ENCODE results near the gene CCDC73.

CCDC73 gene

DNA sequence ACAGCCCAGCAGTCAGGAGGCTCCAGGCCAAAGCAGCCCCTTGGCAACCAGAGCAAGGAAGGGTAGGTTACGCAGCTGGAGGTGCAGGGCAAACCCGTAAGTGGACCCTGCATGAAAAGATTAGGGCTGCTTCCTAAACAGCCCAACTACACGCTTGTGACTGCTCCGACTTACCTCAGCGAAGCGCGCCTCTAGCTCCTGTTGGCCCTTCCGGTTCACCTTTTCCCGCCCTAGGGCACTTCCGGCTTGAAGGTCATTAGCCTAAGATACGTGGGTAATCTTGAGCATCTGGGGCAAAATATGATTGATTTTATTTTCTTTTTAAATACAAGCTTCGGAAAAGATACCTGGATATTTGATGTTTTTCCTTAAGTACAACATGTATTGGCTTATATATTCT, at the start of gene CCDC73:
Gene CCDC73 (minus strand): TSS at position 224 of the 400 bp plus-strand sequence. CDS start 34,419 bp downstream, outside the sequence.
- Histone ChIP-seq H2AFZ (ENCODE audit: low read length, unreplicated experiment) (no peak within 1 kb of the TSS), H3K4me3 (ENCODE audit: low read depth, low read length) (no peak within 1 kb of the TSS), H3K27me3 (ENCODE audit: insufficient read depth, low read length) (no peaks in the 10 kb centered on the region), H3K27ac (ENCODE audit: low read depth, low read length) (no peak within 1 kb of the TSS), H3K4me1 (ENCODE audit: control insufficient read depth, insufficient read depth, low read length, unreplicated experiment) (no peaks in the 10 kb centered on the region), H3K36me3 (ENCODE audit: insufficient read depth, low read length) (no peaks in the 10 kb centered on the region), H3K79me2 (ENCODE audit: control insufficient read depth, insufficient read depth, low read length, unreplicated experiment) (no peaks in the 10 kb centered on the region)

- Histone ChIP-seq H3K4me1 (ENCODE audit: control insufficient read depth, insufficient read depth, low read length, unreplicated experiment) (peaks cover 4% of the 10 kb centered on the region), H3K79me2 (ENCODE audit: control insufficient read depth, insufficient read depth, low read length, unreplicated experiment) (no peaks in the 10 kb centered on the region), H3K4me3 (ENCODE audit: low read depth, low read length) (no peak overlapping the region), H3K36me3 (ENCODE audit: insufficient read depth, low read length) (no peaks in the 10 kb centered on the region), H2AFZ (ENCODE audit: low read length, unreplicated experiment) (no peak overlapping the region), H3K27me3 (ENCODE audit: insufficient read depth, low read length) (no peaks in the 10 kb centered on the region), H3K27ac (ENCODE audit: low read depth, low read length) (no peak overlapping the region)
Observed at GRCh38 chr11:32843544-32843943, 49.1 kb upstream of the CCDC73 start.

DNA sequence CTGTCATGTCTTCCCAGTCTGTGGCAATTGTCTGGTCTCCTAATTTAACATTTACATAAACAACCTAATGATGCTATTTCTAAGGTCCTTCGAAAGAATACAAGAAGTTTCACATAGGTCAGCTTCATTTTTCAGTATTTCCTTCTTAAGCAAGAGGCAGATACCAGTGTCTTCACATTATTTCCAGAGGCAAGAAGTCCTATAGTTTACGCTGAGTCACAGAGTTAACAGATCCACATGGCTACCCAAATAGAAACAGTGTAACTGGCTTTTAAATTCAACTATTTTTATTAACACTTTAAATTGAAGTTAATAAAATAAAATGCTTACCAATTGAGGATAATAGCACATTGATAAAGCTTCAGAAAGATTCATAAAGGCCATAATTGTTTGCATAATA, 46.1 kb upstream of the CCDC73 start:
- H3K4me1 ChIP-seq (ENCODE audit: control insufficient read depth, insufficient read depth, low read length, unreplicated experiment) = peaks cover 4% of the 10 kb centered on the region
- no peak overlapping the region for H3K27ac ChIP-seq (ENCODE audit: low read depth, low read length)
- no peaks in the 10 kb centered on the region for H3K79me2 ChIP-seq (ENCODE audit: control insufficient read depth, insufficient read depth, low read length, unreplicated experiment)
- no peaks in the 10 kb centered on the region for H3K27me3 ChIP-seq (ENCODE audit: insufficient read depth, low read length)
- no peaks in the 10 kb centered on the region for H3K36me3 ChIP-seq (ENCODE audit: insufficient read depth, low read length)
- H3K4me3 ChIP-seq (ENCODE audit: low read depth, low read length) = no peak overlapping the region
- H2AFZ ChIP-seq (ENCODE audit: low read length, unreplicated experiment) = no peak overlapping the region

GRCh38 chr11:32839308-32839707, 44.8 kb upstream of the CCDC73 start:
- Histone ChIP-seq H3K27me3 (ENCODE audit: insufficient read depth, low read length) (no peaks in the 10 kb centered on the region), H3K27ac (ENCODE audit: low read depth, low read length) (no peak overlapping the region), H3K79me2 (ENCODE audit: control insufficient read depth, insufficient read depth, low read length, unreplicated experiment) (no peaks in the 10 kb centered on the region), H3K4me1 (ENCODE audit: control insufficient read depth, insufficient read depth, low read length, unreplicated experiment) (peaks cover 4% of the 10 kb centered on the region), H3K36me3 (ENCODE audit: insufficient read depth, low read length) (no peaks in the 10 kb centered on the region), H2AFZ (ENCODE audit: low read length, unreplicated experiment) (no peak overlapping the region), H3K4me3 (ENCODE audit: low read depth, low read length) (no peak overlapping the region)

DNA sequence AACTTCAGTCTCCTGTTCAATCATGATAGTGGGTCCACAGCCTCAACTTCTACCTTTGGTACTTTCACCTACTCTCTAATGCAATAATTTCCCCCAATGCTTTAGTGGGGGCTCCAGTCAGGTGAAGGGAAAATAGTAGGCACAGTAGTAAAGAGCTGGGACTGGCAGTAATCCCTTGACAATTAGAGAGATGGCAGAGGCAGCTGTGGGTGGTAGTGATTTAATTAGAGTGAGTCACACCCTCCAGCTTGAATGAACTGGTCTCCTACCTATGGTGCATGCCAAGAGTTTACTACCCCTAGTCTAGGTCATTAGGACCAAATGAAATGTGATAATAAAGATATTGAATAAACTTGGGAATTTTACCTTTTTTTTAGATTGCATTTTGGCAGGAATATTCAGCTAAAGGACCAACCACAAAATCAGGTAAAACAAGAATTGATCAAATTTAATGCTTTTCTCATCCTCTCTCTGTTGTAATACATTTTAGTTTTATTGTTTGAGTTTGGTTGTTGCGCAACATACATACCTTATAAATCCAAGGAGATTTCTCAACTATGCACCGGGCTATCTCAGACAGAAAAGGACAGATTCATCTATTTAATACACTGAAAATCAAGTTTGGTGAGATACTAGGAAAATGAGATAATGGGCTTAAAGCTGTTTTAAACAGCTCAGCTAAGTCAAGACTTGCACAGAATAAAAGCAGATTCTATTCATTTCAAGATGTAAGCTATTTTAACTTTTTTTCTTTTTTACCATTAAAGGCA, 44.2 kb upstream of the CCDC73 start:
- Histone ChIP-seq H3K27me3 (ENCODE audit: insufficient read depth, low read length) (no peaks in the 10 kb centered on the region), H3K27ac (ENCODE audit: low read depth, low read length) (no peak overlapping the region), H3K4me3 (ENCODE audit: low read depth, low read length) (no peak overlapping the region), H3K36me3 (ENCODE audit: insufficient read depth, low read length) (no peaks in the 10 kb centered on the region), H2AFZ (ENCODE audit: low read length, unreplicated experiment) (no peak overlapping the region), H3K4me1 (ENCODE audit: control insufficient read depth, insufficient read depth, low read length, unreplicated experiment) (peaks cover 4% of the 10 kb centered on the region), H3K79me2 (ENCODE audit: control insufficient read depth, insufficient read depth, low read length, unreplicated experiment) (no peaks in the 10 kb centered on the region)

DNA sequence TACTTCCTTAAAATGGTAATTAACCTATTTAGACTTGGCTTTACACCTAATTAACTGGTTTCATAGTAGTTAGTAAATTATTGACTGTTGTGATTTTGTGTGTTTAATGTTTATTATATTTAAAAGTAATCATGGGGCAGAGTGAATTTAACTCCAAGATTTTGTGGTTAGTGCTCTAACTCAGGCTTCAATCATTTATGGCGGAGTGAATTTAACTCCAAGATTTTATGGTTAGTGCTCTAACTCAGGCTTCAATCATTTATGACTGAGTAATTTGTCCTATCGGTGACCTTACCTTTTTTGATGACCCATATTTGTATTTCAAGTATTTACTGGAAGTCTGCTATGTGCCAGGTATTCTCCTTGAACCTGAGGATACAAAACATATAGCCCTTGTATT, 42.5 kb upstream of the CCDC73 start:
- Histone ChIP-seq H3K79me2 (ENCODE audit: control insufficient read depth, insufficient read depth, low read length, unreplicated experiment) (no peaks in the 10 kb centered on the region), H3K4me3 (ENCODE audit: low read depth, low read length) (no peak overlapping the region), H3K36me3 (ENCODE audit: insufficient read depth, low read length) (no peaks in the 10 kb centered on the region), H3K27me3 (ENCODE audit: insufficient read depth, low read length) (no peaks in the 10 kb centered on the region), H3K27ac (ENCODE audit: low read depth, low read length) (no peak overlapping the region), H3K4me1 (ENCODE audit: control insufficient read depth, insufficient read depth, low read length, unreplicated experiment) (peaks cover 4% of the 10 kb centered on the region), H2AFZ (ENCODE audit: low read length, unreplicated experiment) (no peak overlapping the region)

GRCh38 chr11:32833921-32834320, 39.5 kb upstream of the CCDC73 start:
- H3K4me3 ChIP-seq (ENCODE audit: low read depth, low read length) = no peak overlapping the region
- H3K4me1 ChIP-seq (ENCODE audit: control insufficient read depth, insufficient read depth, low read length, unreplicated experiment) = peaks cover 3% of the 10 kb centered on the region
- 0 out of 2 replicates have a peak, but pooled peaks cover 3% of the 10 kb centered on the region for H3K27me3 ChIP-seq (ENCODE audit: insufficient read depth, low read length)
- H3K79me2 ChIP-seq (ENCODE audit: control insufficient read depth, insufficient read depth, low read length, unreplicated experiment) = no peaks in the 10 kb centered on the region
- no peaks in the 10 kb centered on the region for H3K36me3 ChIP-seq (ENCODE audit: insufficient read depth, low read length)
- no peak overlapping the region for H2AFZ ChIP-seq (ENCODE audit: low read length, unreplicated experiment)
- H3K27ac ChIP-seq (ENCODE audit: low read depth, low read length) = no peak overlapping the region

GRCh38 chr11:32831221-32831620, 36.8 kb upstream of the CCDC73 start:
- H2AFZ ChIP-seq (ENCODE audit: low read length, unreplicated experiment) = no peak overlapping the region
- no peaks in the 10 kb centered on the region for H3K4me1 ChIP-seq (ENCODE audit: control insufficient read depth, insufficient read depth, low read length, unreplicated experiment)
- H3K36me3 ChIP-seq (ENCODE audit: insufficient read depth, low read length) = no peaks in the 10 kb centered on the region
- no peak overlapping the region for H3K27ac ChIP-seq (ENCODE audit: low read depth, low read length)
- H3K4me3 ChIP-seq (ENCODE audit: low read depth, low read length) = no peak overlapping the region
- H3K27me3 ChIP-seq (ENCODE audit: insufficient read depth, low read length) = 0 out of 2 replicates have a peak, but pooled peaks cover 3% of the 10 kb centered on the region
- H3K79me2 ChIP-seq (ENCODE audit: control insufficient read depth, insufficient read depth, low read length, unreplicated experiment) = no peaks in the 10 kb centered on the region

GRCh38 chr11:32830796-32831195, 36.3 kb upstream of the CCDC73 start:
- Histone ChIP-seq H3K36me3 (ENCODE audit: insufficient read depth, low read length) (no peaks in the 10 kb centered on the region), H3K4me3 (ENCODE audit: low read depth, low read length) (no peak overlapping the region), H2AFZ (ENCODE audit: low read length, unreplicated experiment) (no peak overlapping the region), H3K79me2 (ENCODE audit: control insufficient read depth, insufficient read depth, low read length, unreplicated experiment) (no peaks in the 10 kb centered on the region), H3K27me3 (ENCODE audit: insufficient read depth, low read length) (0 out of 2 replicates have a peak, but pooled peaks cover 3% of the 10 kb centered on the region), H3K27ac (ENCODE audit: low read depth, low read length) (no peak overlapping the region), H3K4me1 (ENCODE audit: control insufficient read depth, insufficient read depth, low read length, unreplicated experiment) (no peaks in the 10 kb centered on the region)

- Histone ChIP-seq H3K4me1 (ENCODE audit: control insufficient read depth, insufficient read depth, low read length, unreplicated experiment) (no peaks in the 10 kb centered on the region), H3K36me3 (ENCODE audit: insufficient read depth, low read length) (no peaks in the 10 kb centered on the region), H3K4me3 (ENCODE audit: low read depth, low read length) (peak overlapping the region; percentile 80), H3K27ac (ENCODE audit: low read depth, low read length) (no peak overlapping the region), H3K79me2 (ENCODE audit: control insufficient read depth, insufficient read depth, low read length, unreplicated experiment) (no peaks in the 10 kb centered on the region), H2AFZ (ENCODE audit: low read length, unreplicated experiment) (peak overlapping the region; percentile 97), H3K27me3 (ENCODE audit: insufficient read depth, low read length) (0 out of 2 replicates have a peak, but pooled peaks cover 3% of the 10 kb centered on the region)
Observed at GRCh38 chr11:32830413-32830738, 35.9 kb upstream of the CCDC73 start.

DNA sequence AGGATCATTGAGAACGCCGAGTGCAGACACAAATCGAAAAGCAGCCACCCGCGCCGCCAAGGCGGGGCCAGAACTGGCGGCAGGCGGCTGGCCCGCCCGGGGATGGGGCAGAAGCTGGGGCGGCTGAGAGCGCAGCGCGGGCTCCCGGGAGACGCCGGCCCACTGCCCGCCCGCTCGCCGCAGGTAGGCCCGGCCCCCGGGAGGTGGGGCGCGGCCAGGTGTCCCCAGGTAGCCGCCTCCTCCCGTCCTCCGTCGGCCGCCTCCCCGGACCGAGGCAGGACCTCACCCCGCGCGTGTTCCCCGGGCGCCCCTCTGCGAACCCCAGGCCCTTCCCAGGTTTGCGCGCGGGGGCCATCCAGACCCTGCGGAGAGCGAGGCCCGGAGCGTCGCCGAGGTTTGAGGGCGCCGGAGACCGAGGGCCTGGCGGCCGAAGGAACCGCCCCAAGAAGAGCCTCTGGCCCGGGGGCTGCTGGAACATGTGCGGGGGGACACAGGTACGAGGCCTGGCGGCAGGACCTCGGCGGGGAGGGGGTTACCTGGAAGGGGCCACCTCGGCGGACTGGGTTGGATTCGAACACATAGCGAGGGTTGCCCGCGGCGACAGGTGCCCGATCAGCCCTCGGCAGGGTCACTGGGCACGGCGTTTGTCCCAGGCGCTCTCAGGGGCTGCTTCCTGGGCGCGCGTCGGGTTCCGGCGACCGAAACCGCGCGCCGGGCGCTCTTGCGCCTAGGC, 35.4 kb upstream of the CCDC73 start, which contains the start of gene PRRG4:
Gene PRRG4 (plus strand): TSS at position 248 of the 733 bp plus-strand sequence. CDS start 603 bp downstream, outside the sequence.
- Histone ChIP-seq H3K27ac (ENCODE audit: low read depth, low read length) (no peak within 1 kb of the TSS), H3K27me3 (ENCODE audit: insufficient read depth, low read length) (0 out of 2 replicates have a peak, but pooled peaks cover 3% of the 10 kb centered on the region), H2AFZ (ENCODE audit: low read length, unreplicated experiment) (peak within 1 kb of the TSS; percentile 97), H3K4me3 (ENCODE audit: low read depth, low read length) (peak within 1 kb of the TSS; percentile 80), H3K79me2 (ENCODE audit: control insufficient read depth, insufficient read depth, low read length, unreplicated experiment) (no peaks in the 10 kb centered on the region), H3K36me3 (ENCODE audit: insufficient read depth, low read length) (no peaks in the 10 kb centered on the region), H3K4me1 (ENCODE audit: control insufficient read depth, insufficient read depth, low read length, unreplicated experiment) (no peaks in the 10 kb centered on the region)
